ENCODE data around the gene LPAR2.

Gene LPAR2

GRCh38 chr19:19653597-19654147 is 25.7 kb upstream of the LPAR2 start:
- DNase-seq (ENCODE audit: low read depth, low spot score), result no peak

- DNase-seq (ENCODE audit: low read depth, low spot score), result no peak
Measured at GRCh38 chr19:19652482-19653295, 24.7 kb upstream of the LPAR2 start.

GRCh38 chr19:19651076-19651475 is 23.1 kb upstream of the LPAR2 start:
- DNase-seq (ENCODE audit: low read depth, low spot score), result no peak

- no peak for DNase-seq (ENCODE audit: low read depth, low spot score)
Measured at GRCh38 chr19:19650331-19650730, 22.3 kb upstream of the LPAR2 start.

GRCh38 chr19:19649580-19649995 is 21.6 kb upstream of the LPAR2 start:
- DNase-seq (ENCODE audit: low read depth, low spot score), result no peak

GRCh38 chr19:19649155-19649554 is 21.1 kb upstream of the LPAR2 start:
- DNase-seq (ENCODE audit: low read depth, low spot score), result no peak

- no peak for DNase-seq (ENCODE audit: low read depth, low spot score)
Measured at GRCh38 chr19:19647037-19647835, 19.2 kb upstream of the LPAR2 start.

GRCh38 chr19:19645233-19645870 is 17.3 kb upstream of the LPAR2 start:
- no peak for DNase-seq (ENCODE audit: low read depth, low spot score)

- no peak for DNase-seq (ENCODE audit: low read depth, low spot score)
Measured at GRCh38 chr19:19644054-19644388, 16.0 kb upstream of the LPAR2 start.

- no peak for DNase-seq (ENCODE audit: low read depth, low spot score)
Measured at GRCh38 chr19:19643158-19644053, 15.4 kb upstream of the LPAR2 start, which contains the start of gene GMIP. Gene GMIP (minus strand): TSS chr19:19643657. CDS start chr19:19643529, 128 bp downstream.

- no peak for DNase-seq (ENCODE audit: low read depth, low spot score)
Measured at GRCh38 chr19:19642506-19643157, 14.6 kb upstream of the LPAR2 start.

GRCh38 chr19:19637523-19638251 is 9.7 kb upstream of the LPAR2 start:
- DNase-seq (ENCODE audit: low read depth, low spot score), result no peak

- no peak for DNase-seq (ENCODE audit: low read depth, low spot score)
Measured at GRCh38 chr19:19637186-19637522, 9.1 kb upstream of the LPAR2 start.

GRCh38 chr19:19636573-19637185 is 8.7 kb upstream of the LPAR2 start:
- DNase-seq (ENCODE audit: low read depth, low spot score), result no peak

- DNase-seq (ENCODE audit: low read depth, low spot score), result no peak
Measured at GRCh38 chr19:19635313-19635702, 7.3 kb upstream of the LPAR2 start.

GRCh38 chr19:19634516-19635312 is 6.7 kb upstream of the LPAR2 start:
- DNase-seq (ENCODE audit: low read depth, low spot score), result no peak

GRCh38 chr19:19633711-19634515 is 5.9 kb upstream of the LPAR2 start:
- no peak for DNase-seq (ENCODE audit: low read depth, low spot score)

GRCh38 chr19:19632661-19633060 is 4.6 kb upstream of the LPAR2 start:
- no peak for DNase-seq (ENCODE audit: low read depth, low spot score)

Data from smooth muscle cell of the brain vasculature (primary cell).